Activated gamma-delta T cell treated with anti-CD3 and anti-CD28 coated beads, Interleukin-2, amount 50 U/mL, for 16 hours (primary cell): ENCODE measurements around the gene MAMDC2.

ENCODE experiments used
- DNase-seq: peaks from one replicate; pipeline ENCODE4 v3.0.0-alpha.2; 2020; ENCODE audit warnings: low read depth

Gene MAMDC2, protein sequence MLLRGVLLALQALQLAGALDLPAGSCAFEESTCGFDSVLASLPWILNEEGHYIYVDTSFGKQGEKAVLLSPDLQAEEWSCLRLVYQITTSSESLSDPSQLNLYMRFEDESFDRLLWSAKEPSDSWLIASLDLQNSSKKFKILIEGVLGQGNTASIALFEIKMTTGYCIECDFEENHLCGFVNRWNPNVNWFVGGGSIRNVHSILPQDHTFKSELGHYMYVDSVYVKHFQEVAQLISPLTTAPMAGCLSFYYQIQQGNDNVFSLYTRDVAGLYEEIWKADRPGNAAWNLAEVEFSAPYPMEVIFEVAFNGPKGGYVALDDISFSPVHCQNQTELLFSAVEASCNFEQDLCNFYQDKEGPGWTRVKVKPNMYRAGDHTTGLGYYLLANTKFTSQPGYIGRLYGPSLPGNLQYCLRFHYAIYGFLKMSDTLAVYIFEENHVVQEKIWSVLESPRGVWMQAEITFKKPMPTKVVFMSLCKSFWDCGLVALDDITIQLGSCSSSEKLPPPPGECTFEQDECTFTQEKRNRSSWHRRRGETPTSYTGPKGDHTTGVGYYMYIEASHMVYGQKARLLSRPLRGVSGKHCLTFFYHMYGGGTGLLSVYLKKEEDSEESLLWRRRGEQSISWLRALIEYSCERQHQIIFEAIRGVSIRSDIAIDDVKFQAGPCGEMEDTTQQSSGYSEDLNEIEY

DNA sequence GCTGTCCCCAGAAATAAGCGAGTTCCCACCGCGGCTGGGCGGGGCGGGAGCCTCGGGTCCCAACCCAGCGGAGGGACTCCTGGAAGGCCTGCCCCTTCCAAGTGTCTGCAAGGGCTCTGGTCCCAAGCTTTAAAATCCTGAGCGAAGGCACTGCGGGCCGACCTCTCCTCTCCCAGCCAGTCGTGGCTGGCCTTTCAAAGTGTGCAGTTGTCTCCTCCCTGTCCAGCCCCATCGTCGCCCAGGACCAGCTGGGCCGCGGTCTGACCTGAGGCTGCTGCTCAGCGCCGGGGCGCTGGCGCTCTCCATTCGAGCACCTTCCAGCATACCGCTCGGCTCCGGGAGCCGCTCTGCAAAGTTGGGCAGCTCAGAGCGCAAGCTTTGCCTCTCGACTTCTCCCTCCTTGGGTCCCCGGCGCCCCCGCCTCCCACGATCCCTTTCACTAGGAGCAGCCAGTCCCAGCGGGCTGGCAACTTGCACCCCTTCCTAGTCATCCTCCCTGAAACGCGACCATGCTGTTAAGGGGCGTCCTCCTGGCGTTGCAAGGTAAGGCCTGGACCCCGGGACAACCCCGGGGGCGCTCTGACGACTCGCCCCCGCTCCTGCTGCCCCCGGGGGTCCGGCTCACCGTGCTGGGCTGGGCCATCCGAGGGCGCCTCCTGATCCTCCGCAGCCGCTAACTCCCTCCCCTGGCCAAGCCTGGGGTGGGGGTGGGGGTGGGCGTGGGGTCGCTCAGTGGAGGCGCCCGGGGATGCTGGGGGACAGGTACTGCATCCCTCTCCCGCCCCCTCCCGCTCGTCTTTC lies at the start of gene MAMDC2:
Gene MAMDC2, plus strand, starts transcription at position 160 of the 801 bp plus-strand sequence. Its CDS starts 350 bp downstream, at position 510.
- no peak for DNase-seq

DNA sequence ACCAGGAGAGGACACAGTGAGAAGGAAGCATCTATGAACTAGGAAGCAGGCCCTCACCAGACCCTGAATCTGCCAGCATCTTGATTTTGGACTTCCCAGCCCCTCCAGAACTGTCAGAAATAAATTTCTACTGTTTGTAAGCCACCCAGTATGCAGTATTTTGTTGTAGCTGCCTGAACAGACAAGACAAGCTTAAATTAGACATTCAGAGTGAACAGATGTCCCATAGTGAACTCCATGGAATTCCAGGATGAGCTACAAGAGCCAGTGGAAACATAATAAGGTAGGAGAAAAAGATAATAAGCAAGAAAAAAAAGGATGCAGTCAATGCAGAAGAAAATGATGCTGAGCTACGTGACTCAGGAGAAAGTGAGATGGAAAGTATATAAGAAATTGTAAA lies 47.8 kb upstream of the MAMDC2 start:
- DNase-seq = no peak

DNA sequence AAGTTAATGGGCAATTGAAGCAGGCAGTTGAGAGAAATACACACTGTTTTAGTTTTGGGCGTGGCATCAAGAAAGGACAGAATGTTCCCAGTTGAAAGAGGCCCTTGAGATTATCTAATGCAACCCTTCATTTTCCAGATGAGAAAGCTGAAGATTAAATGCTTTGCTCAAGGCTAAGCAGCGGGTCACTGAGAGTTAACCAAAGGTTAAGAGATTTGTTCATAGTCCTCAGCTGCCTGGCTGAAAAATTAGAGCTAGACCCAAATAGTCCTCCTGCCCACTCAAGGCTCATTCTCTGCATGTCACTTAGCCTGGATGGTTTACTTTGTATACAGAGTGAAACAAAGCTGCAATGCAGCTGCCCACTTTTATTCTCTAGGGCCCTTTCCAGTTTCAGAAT lies 46.7 kb upstream of the MAMDC2 start:
- no peak for DNase-seq

DNA sequence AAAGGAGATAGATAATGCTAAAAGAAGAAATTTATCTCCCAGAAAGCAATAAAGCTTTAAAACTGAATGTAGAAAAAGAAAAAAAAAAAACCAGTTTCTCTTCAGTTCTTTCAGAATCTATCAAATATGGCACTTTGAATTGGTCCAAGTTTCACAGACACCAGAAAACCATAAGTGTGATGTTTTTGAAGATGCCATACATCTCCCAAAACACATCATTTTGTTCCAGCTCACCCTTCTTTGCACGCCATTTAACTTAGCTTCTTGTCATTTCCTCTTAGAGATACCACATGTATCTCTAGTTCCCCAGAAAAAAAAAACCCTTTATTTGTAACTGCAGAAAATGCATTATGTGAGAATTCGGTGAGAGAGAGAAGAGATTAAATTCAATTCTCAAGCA lies 46.1 kb upstream of the MAMDC2 start:
- no peak for DNase-seq

DNA sequence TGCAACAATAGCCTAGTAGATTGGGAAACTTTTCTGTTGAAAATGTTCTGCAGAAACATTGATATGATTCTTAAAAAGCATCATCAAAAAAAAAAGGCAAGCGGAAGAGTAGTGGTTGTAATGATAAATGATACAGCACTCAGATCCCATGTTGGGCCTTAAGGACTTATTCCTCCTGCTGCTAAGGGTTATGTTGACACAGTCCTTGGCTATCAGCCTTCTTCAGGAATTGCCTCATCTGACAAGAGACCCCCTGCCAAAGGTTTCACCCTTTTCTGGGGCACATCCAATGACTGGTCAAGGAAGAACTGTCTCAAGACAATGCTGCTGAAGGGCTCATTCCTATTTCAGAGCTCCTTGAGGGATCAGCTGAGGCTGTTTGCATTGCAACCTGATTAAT lies 44.3 kb upstream of the MAMDC2 start:
- DNase-seq = no peak

DNA sequence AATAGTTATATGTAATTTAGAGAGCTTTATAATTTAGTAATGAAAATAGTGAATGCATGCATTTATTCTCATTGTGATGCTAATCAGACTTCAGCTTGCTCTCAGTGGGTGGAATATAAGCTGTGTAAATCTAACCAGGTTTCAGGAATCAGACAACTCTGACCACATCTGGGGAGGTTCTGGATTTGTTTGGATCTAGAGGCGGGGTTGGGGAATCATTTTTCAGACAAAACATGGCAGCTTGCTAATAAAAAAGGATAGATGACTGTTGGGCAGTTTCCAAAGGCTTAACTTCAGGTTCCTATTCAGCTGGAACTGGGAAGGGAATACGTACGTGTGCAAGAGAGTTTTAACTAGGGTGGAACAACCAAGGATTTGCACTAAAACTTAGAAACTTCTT lies 43.2 kb upstream of the MAMDC2 start:
- DNase-seq = no peak

DNA sequence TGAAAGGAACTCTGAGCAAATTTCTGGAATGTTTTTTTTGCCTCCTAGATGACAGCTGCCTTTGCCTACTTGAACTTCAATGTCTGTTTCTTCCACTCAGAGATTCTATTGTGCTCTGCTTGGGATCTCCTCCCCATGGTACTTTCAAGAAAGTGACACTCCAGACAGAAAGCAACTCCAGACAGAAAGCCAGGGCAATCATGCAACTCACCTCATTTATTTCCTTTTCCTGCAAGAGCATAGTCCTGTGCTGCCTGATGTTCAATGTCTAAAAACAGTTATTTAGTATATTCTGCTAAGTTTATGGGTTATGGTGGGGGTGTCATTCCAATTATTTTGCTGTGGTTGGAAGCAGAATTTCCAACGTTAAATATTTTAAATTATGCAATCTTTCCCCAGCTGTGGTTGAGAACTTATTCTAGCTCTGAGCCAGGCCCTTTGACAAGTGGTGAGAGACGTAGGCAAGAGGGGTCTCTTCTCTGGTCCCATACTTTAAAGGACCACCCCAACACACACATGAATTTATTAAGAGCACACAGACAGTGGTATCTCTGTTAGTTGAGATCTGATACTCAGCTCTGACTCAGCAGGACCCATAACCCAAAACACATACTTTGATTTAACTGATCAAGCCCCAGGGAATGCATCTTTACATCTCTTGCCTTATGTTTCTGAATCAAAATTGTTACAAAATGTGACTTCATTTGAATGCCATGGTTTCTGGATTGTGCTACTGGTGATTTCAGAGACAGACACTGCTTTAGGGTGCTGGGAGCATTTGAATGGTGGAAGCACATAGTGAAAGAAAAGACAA lies 39.5 kb upstream of the MAMDC2 start:
- no peak for DNase-seq

DNA sequence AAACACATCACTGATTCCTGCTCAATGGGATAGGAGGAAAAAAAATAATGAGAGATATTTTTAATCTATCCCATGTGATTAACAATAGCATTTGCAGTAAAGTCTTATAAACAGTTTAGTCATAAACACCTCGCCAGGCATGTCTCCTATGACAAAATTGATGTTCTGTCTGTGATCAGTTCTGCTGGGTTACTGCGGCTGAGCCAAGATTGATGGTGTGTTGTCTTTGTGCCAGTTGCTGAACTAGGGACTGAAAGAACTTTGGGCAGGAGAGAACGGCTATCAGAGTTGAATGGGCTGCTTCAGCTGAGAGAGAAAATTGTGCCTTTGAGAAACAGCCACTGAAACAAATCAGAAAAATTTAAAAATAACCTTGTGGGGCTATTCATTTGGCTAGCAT lies 37.3 kb upstream of the MAMDC2 start:
- no peak for DNase-seq

DNA sequence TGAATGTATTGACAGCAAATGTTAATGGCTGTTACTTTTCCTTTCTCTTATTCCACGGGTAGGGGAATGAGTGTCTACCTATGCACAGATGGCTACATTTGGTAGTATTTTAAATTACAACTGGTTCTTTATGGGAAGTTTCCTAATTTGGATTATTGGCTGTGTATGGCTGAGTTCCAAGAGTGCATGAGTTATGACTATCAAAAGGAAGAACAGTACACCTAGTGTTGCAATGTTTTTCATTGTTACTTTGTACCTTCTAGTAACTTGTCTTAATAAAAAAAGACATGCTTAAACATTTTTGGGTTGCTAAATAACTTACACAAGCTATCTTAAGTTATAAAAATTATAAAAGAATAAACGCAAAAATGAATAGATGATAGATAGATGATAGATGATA lies 35.8 kb upstream of the MAMDC2 start:
- DNase-seq = no peak

DNA sequence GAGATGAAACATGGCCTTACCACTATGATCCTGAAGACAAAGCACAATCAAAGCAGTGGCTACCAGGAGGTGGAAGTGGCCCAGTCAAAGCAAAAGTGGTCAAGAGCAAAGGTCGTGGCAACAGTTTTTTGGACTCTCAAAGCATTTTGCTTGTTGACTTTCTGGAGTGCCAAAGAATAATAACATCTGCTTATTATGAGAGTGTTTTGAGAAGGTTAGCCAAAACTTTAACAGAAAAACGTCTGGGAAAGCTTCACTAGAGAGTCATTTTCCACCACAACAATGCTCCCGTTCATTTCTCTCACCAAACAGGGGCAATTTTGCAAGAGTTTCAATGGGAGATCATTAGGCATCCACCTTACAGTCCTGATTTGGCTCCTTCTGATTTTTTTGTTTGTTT lies 33.6 kb upstream of the MAMDC2 start:
- DNase-seq = no peak

DNA sequence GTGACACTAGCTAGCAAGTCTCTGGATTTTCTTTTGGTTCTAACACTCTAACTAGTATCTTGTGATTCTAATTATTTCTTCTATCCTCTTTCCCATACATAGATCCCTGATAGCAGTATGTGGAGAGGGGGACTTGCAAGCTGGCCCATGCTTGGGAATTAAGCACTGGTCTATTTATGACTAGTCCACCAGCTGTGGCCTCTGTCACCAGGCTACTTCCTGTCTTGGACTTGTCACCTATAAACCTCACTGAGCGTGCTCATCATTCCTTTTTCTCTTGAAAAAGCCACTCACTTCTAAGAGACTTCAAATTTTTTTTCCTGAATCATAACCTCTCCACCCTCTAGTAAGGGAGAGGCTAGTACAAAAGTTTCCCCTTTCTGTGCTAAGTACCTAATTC lies 32.3 kb upstream of the MAMDC2 start:
- DNase-seq = no peak

DNA sequence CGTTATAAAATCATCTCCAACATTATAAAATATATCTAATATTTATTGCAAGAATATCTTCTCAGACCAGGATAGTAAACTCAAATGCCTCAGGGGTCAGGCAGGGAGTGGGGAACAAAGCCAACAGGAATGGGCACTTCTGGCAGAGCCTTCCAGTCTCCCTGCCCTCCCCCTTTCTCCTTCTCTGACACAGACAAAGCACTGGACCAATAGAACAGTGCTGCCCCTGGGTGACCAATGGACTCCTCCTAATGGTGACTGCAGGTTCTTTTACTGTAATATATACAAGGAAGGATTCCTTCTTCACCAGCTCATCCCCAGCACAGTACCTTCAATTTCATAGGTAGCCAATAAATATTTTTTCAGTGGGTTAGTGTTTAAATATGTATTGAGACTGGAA lies 31.1 kb upstream of the MAMDC2 start:
- DNase-seq = no peak

DNA sequence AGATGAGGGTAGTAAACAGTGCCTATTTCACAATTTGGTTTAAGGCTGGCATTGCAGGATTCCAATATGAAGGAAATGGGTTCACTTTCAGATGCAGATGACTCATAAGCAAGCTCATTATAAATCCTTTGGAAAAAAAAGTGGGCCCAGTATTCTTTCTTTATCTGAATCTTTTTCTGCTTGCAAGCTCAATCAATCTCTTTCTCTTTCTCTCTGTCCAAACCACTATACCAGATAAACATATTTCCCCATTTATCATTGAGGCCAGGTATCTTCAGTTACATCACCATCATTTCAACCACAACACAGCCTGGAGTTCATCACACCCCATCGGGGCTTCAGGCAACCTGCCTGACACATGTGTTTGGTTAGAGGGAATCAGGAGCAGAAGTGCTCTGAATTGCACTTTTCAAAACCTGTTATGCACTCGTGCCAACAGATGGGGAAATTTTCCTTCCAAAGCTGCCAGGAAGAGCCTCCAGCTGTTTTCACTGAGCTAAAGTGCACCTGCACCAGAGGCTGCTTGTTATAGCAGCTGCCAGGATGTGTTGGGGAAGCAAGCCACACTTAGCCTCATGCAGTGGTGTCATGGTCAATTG lies 30.0 kb upstream of the MAMDC2 start:
- DNase-seq = no peak

DNA sequence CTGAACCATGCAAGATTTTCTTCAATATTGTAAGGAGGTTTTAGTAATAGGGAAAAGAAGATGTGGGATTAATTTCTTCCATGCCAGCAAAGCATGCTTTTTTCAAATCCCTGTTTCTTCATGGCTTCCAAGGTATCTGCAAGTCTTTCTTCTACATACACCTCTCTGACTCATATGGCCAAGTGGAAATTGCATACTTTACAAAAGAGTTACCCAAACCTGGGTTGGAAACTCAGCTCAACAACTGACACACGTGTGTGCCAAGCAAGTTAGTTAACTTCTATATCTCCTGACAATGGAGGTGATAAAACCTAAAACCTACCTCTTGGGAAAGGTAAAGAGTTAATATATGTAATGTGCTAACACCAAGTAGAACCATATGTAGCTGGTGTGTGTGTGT lies 28.5 kb upstream of the MAMDC2 start:
- no peak for DNase-seq

DNA sequence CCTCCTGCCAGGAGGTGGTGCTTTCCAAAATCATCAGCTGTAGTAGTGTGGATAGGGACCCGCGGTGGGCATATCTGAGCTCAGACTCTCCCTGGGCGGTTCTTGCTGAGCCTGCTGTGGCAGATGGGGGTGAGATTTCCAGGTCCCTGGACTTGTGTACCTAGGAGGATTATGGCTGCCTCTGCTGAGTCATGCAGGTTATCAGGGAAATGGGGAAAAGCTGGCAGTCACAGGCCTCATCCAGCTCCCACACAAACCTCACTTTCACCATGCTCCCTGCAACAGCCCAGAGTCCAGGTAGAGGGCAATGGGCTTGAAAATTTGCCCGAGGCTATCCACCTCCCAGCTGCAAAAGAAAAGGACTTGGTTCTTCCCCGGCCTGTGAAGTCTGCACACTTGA lies 23.4 kb upstream of the MAMDC2 start:
- no peak for DNase-seq

DNA sequence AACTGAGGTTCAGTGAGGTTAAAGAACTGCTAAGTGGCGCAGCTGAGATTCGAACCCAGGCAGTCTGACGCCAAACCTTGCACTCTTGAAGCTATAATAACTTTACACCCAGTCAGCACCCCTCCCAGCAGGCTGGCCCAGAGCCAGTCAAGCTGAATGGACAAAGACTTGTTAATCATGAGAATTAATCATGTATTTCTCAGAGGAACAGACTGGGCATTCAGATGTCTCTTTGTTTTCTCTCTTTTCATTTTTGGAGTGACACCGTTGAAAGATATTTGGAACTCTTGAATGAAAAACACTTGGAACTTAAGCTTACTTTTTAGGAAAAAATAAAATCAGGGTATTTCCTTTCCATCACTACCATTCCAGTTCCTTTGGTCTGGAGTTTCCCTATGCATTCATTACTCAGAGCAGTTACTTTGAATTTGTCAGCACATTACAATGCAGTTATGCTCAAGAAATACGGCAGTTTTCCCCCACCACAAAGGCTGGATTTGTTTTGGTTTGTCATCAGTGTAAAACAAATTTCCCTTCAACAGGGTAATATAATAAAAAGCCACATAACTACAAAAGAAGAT lies 22.6 kb upstream of the MAMDC2 start:
- DNase-seq = no peak

DNA sequence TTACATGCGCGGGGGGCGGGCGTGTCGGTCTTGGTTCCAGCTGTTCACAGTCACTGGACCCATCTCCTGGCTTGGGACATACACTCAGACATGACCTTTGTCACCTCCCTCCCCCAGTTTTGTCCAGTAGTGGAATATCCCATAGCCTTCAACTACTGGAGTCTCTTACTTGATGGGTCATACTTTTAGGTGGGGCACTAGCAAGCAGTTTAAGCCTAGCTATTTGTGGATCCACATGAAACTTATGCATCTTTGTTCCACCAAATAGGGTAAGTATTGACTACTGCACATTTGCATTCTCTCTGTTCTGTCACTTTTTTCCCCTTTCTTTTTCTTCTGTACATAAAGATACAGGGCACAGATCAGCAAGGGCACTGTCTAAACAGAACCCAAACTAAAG lies 15.4 kb upstream of the MAMDC2 start:
- DNase-seq = no peak

DNA sequence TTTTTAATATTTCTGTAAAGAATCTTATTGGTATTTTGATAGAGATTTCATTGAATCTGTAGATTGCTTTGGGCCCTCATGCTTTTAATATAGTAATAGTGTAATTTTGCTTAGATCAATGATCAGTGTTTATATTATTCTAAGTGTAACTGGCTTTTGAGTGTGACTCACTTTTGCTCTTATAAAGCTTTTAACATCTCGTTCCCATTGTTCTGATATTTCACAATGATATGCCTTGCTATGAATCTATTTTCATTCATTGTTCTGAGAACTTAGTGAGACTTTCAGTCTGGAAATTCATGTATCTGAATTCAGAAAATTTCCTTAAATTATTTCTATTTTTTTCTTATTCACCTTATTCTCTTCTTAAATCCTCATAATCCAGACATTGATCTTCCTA lies 13.5 kb upstream of the MAMDC2 start:
- DNase-seq = no peak

DNA sequence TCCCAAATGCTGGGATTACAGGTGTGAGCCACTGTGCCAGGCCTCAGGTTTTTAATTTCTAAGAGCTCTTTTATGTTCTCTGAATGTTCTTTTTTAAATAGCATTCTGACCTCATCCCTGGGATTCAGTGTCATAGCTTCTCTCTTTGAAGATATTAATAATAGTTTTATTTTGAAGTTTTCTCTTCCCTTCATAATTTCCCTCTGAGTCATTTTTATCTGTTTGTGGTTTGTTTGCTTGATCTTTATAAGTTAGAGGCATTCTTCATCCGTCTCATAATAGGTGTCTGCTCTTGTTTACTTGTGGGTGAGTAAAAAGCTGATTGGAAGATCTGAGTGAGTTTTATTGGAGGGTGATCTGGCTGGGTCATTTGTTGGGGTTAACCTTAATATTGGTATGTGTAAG lies 12.5 kb upstream of the MAMDC2 start:
- DNase-seq = no peak

DNA sequence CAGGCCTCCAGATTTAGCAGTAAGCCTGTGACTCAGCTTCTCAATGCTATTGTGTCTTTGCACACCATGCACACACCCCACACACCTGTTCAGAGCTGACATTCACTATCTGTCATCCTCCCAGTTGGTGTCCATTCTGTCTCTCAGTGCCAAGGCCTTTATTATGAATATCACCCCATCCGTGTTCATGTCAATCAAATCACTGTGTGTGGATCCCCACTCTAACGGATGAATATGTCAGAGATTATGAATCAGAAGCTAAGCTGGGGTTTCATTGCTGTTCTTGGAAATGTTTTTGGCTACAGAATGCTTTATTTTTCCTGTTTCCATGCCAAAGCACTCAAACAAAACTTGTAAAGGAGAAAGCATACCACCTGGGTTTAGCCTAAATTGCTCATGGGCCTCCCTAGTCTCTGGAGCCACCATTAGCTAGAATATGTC lies 9.4 kb upstream of the MAMDC2 start:
- no peak for DNase-seq

DNA sequence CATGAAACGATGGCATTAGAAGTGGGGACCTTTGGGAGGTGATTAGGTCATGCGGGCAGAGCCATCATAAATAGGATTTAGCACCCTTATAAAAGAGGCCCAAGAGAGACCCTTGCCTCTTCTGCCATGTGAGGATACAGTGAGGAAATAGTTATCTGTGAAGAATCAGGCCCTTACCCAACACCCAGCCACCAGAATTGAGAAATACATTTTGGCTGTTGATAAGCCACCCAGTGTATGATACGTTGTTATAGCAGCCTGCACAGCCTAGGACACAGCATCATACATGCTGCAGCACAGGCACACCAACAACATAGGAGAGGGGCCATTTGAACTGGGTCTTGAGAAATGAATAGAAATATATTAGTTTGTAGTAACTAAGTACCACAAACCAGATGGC lies 8.0 kb upstream of the MAMDC2 start:
- no peak for DNase-seq
